H1 (cell line): ENCODE results near the gene TMEM63C. TPM values are rescaled to one million over a fixed set of nuclear protein-coding genes. Genes with fewer than 3 reads are reported as not detected.

ENCODE experiments used
- CTCF ChIA-PET: fragments of 300-600 bp; sonication (Branson Sonifier 250); formaldehyde crosslinking; loops from one replicate; lab custom pipeline; 2021; ENCODE audit not compliant: partially characterized antibody; lab: Charles Lee
- POLR2A ChIA-PET: fragments of 300-600 bp; sonication (Branson Sonifier 250); formaldehyde crosslinking; loops from one replicate; lab custom pipeline; 2021; ENCODE audit warnings: inconsistent platforms; ENCODE audit not compliant: partially characterized antibody; lab: Charles Lee
- DNase-seq, 2 experiments: peaks; one replicate each; pipeline versions ENCODE4 v3.0.0 to v3.0.0-alpha.2; 2010 to 2022; ENCODE audit warnings: low spot score in 2 of 2, low read depth in 1 of 2, mixed read lengths in 1 of 2
- FAIRE-seq: peaks from 2 replicates; lab custom pipeline; 2011; peaks lifted over from hg19 to GRCh38; lab: Jason Lieb, UNC
- H2AFZ ChIP-seq: 2 replicates; pipeline ENCODE4 v1.8.1; 2012; ENCODE audit warnings: low read length, inconsistent platforms
- H2AK5ac ChIP-seq: 2 replicates; pipeline ENCODE4 v1.6.1; 2013; ENCODE audit warnings: low read depth, low read length
- H2BK120ac ChIP-seq: replicated peaks from 2 replicates; pipeline ENCODE3; 2013; ENCODE audit warnings: low read depth, low read length, inconsistent platforms
- H2BK12ac ChIP-seq: 2 replicates; pipeline ENCODE4 v1.6.1; 2013; ENCODE audit warnings: low read depth, low read length
- H2BK15ac ChIP-seq: 2 replicates; pipeline ENCODE4 v1.6.1; 2013; ENCODE audit warnings: low read length
- H2BK20ac ChIP-seq: 2 replicates; pipeline ENCODE4 v1.6.1; 2013; ENCODE audit warnings: low read length
- H2BK5ac ChIP-seq: 2 replicates; pipeline ENCODE4 v1.6.1; 2013; ENCODE audit warnings: low read depth, low read length
- H3K14ac ChIP-seq: 2 replicates; pipeline ENCODE4 v1.6.1; 2013; ENCODE audit warnings: inconsistent platforms; ENCODE audit not compliant: insufficient read length
- H3K18ac ChIP-seq: 2 replicates; pipeline ENCODE4 v1.6.1; 2013; ENCODE audit warnings: low read length; ENCODE audit errors: extremely low read depth
- H3K23ac ChIP-seq: 2 replicates; pipeline ENCODE4 v1.6.1; 2013; ENCODE audit warnings: inconsistent platforms; ENCODE audit not compliant: insufficient read length
- H3K23me2 ChIP-seq: 2 replicates; pipeline ENCODE4 v1.6.1; 2013; ENCODE audit warnings: low read depth, low read length
- H3K27ac ChIP-seq: 2 replicates; pipeline ENCODE4 v1.6.1; 2011; ENCODE audit warnings: low read depth, low read length, inconsistent platforms
- H3K27me3 ChIP-seq, 4 experiments: replicated peaks in 1 of 4; 1 replicate in 1 of 4; 2 replicates in 3 of 4; pipeline versions ENCODE4 v1.6.1 to v1.8.1; 2011 to 2013; ENCODE audit warnings: low read length in 3 of 4, mild to moderate bottlenecking in 3 of 4, inconsistent platforms in 2 of 4, mixed read lengths in 2 of 4, moderate library complexity in 1 of 4; ENCODE audit not compliant: control insufficient read depth in 3 of 4, insufficient read depth in 3 of 4; ENCODE audit errors: extremely low read depth in 1 of 4
- H3K36me3 ChIP-seq, 4 experiments: 2 replicates each; pipeline versions ENCODE4 v1.6.1 to v1.8.1; 2011 to 2013; ENCODE audit warnings: mild to moderate bottlenecking in 4 of 4, low read length in 3 of 4, moderate library complexity in 2 of 4, control low read depth in 1 of 4, inconsistent platforms in 1 of 4; ENCODE audit not compliant: insufficient read depth in 4 of 4, control insufficient read depth in 2 of 4
- H3K4ac ChIP-seq: replicated peaks from 2 replicates; pipeline ENCODE3; 2013; ENCODE audit warnings: low read length, low read depth, mixed read lengths, inconsistent platforms; ENCODE audit not compliant: insufficient read length
- H3K4me1 ChIP-seq, 4 experiments: replicated peaks in 1 of 4; 1 replicate in 1 of 4; 2 replicates in 3 of 4; pipeline versions ENCODE4 v1.6.1 to v1.8.1; 2011 to 2013; ENCODE audit warnings: low read length in 3 of 4, inconsistent platforms in 2 of 4, mixed read lengths in 1 of 4; ENCODE audit not compliant: insufficient read depth in 4 of 4, control insufficient read depth in 3 of 4
- H3K4me2 ChIP-seq, 2 experiments: 2 replicates each; pipeline versions ENCODE4 v1.6.1 to v1.8.1; 2011 to 2013; ENCODE audit warnings: low read depth in 2 of 2, low read length in 2 of 2, control low read depth in 1 of 2, inconsistent platforms in 1 of 2, mild to moderate bottlenecking in 1 of 2; ENCODE audit not compliant: insufficient read depth in 1 of 2
- H3K4me3 ChIP-seq, 4 experiments: fragments of 200-600, 300-600 bp in 1 of 4; sonication (generic), shearing (Covaris generic), sonication (Bioruptor Twin) in 1 of 4; 2 replicates each; pipeline versions ENCODE4 v1.5.1 to v1.8.1; 2011 to 2016; ENCODE audit warnings: low read length in 4 of 4, low read depth in 3 of 4, control low read depth in 2 of 4, inconsistent platforms in 2 of 4, mild to moderate bottlenecking in 2 of 4, mixed read lengths in 1 of 4, moderate library complexity in 1 of 4; ENCODE audit not compliant: insufficient read depth in 2 of 4; ENCODE audit errors: extremely low read depth in 1 of 4
- H3K56ac ChIP-seq: replicated peaks from 2 replicates; pipeline ENCODE3; 2013; ENCODE audit warnings: low read depth, mild to moderate bottlenecking, mixed read lengths, low read length, inconsistent platforms; ENCODE audit not compliant: insufficient read length
- H3K79me1 ChIP-seq: 2 replicates; pipeline ENCODE4 v1.6.1; 2013; ENCODE audit warnings: low read depth, low read length, control low read depth
- H3K79me2 ChIP-seq, 2 experiments: 2 replicates each; pipeline versions ENCODE4 v1.6.1 to v1.8.1; 2012 to 2013; ENCODE audit warnings: low read length in 2 of 2, mild to moderate bottlenecking in 2 of 2, inconsistent platforms in 1 of 2; ENCODE audit not compliant: insufficient read depth in 2 of 2, control insufficient read depth in 1 of 2
- H3K9ac ChIP-seq, 4 experiments: replicated peaks in 1 of 4; 1 replicate in 1 of 4; 2 replicates in 3 of 4; pipeline versions ENCODE4 v1.6.1 to v1.8.1; 2011 to 2013; ENCODE audit warnings: low read depth in 3 of 4, low read length in 3 of 4, control low read depth in 2 of 4, mild to moderate bottlenecking in 2 of 4, moderate library complexity in 2 of 4, inconsistent platforms in 1 of 4; ENCODE audit errors: extremely low read depth in 1 of 4
- H3K9me3 ChIP-seq, 2 experiments: 2 replicates each; pipeline versions ENCODE4 v1.6.1 to v1.8.1; 2012 to 2013; ENCODE audit warnings: mild to moderate bottlenecking in 2 of 2, moderate library complexity in 2 of 2, control low read depth in 1 of 2, inconsistent platforms in 1 of 2, low read depth in 1 of 2, low read length in 1 of 2, mixed read lengths in 1 of 2; ENCODE audit not compliant: insufficient read depth in 2 of 2
- H4K20me1 ChIP-seq, 2 experiments: replicated peaks in 1 of 2; 2 replicates each; pipeline versions ENCODE3 to v1.8.1; 2011 to 2013; ENCODE audit warnings: inconsistent platforms in 2 of 2, low read length in 2 of 2, mild to moderate bottlenecking in 1 of 2; ENCODE audit not compliant: insufficient read depth in 2 of 2, control insufficient read depth in 1 of 2
- H4K5ac ChIP-seq: 2 replicates; pipeline ENCODE4 v1.6.1; 2013; ENCODE audit warnings: low read length, low read depth, mixed read lengths, inconsistent platforms; ENCODE audit not compliant: insufficient read length
- H4K8ac ChIP-seq: 2 replicates; pipeline ENCODE4 v1.8.0; 2013; ENCODE audit warnings: mild to moderate bottlenecking, moderate library complexity, low read length, inconsistent platforms; ENCODE audit not compliant: insufficient read depth; ENCODE audit errors: extremely low read depth
- H4K91ac ChIP-seq: replicated peaks from 2 replicates; pipeline ENCODE3; 2013; ENCODE audit warnings: low read length, mixed read lengths, inconsistent platforms; ENCODE audit not compliant: insufficient read length
- BRCA1 ChIP-seq: IDR thresholded peaks from 2 replicates; pipeline ENCODE4 v1.6.1; 2012; ENCODE audit warnings: low read depth, low read length, improper control_type of control experiment
- CBX8 ChIP-seq: fragments of 300-800, 300-1000 bp; sonication (generic); IDR thresholded peaks from 2 replicates; pipeline ENCODE4 v1.7.1; 2016; ENCODE audit warnings: low read depth, low read length, borderline replicate concordance
- EZH2 ChIP-seq: fragments of 200-600 bp; sonication (generic); IDR thresholded peaks from 2 replicates; pipeline ENCODE4 v1.7.1; 2012; ENCODE audit warnings: low read depth, mild to moderate bottlenecking, moderate library complexity, low read length, inconsistent platforms; ENCODE audit not compliant: severe bottlenecking
- FOSL1 ChIP-seq: IDR thresholded peaks from 2 replicates; pipeline ENCODE4 v1.6.1; 2011; ENCODE audit warnings: mild to moderate bottlenecking, low read depth, low read length, moderate library complexity; ENCODE audit not compliant: insufficient read depth
- GABPA ChIP-seq: IDR thresholded peaks from 2 replicates; pipeline ENCODE4 v1.6.1; 2011; ENCODE audit warnings: mild to moderate bottlenecking, low read length, moderate library complexity, borderline replicate concordance; ENCODE audit not compliant: insufficient read depth
- JUN ChIP-seq: IDR thresholded peaks from 2 replicates; pipeline ENCODE4 v1.6.1; 2011; ENCODE audit warnings: low read depth, mild to moderate bottlenecking, improper control_type of control experiment, low read length
- MAFK ChIP-seq: IDR thresholded peaks from 2 replicates; pipeline ENCODE4 v1.6.1; 2012; ENCODE audit warnings: low read depth, mild to moderate bottlenecking, improper control_type of control experiment, low read length
- MAX ChIP-seq: IDR thresholded peaks from 2 replicates; pipeline ENCODE4 v1.6.1; 2012; ENCODE audit warnings: inconsistent platforms
- RFX5 ChIP-seq: IDR thresholded peaks from 2 replicates; pipeline ENCODE4 v1.6.1; 2011; ENCODE audit warnings: low read depth, low read length, improper control_type of control experiment, borderline replicate concordance
- SIN3A ChIP-seq, 2 experiments: IDR thresholded peaks in 1 of 2; conservative IDR thresholded peaks in 1 of 2; 2 replicates each; pipeline ENCODE4 v1.6.1; 2011 to 2012; ENCODE audit warnings: low read length in 2 of 2, improper control_type of control experiment in 1 of 2, low read depth in 1 of 2, mild to moderate bottlenecking in 1 of 2
- SIRT6 ChIP-seq: IDR thresholded peaks from one replicate; pipeline ENCODE4 v1.7.1; 2012; ENCODE audit warnings: low read length, inconsistent platforms
- SRF ChIP-seq: IDR thresholded peaks from 2 replicates; pipeline ENCODE4 v1.6.1; 2011; ENCODE audit warnings: mild to moderate bottlenecking, low read depth, low read length, moderate library complexity
- SUZ12 ChIP-seq: fragments of 200-600 bp; sonication (generic); IDR thresholded peaks from 2 replicates; pipeline ENCODE4 v1.6.1; 2012; ENCODE audit warnings: mild to moderate bottlenecking, inconsistent platforms, low read length, moderate library complexity, mixed read lengths
- TBP ChIP-seq: IDR thresholded peaks from 2 replicates; pipeline ENCODE4 v1.6.1; 2011; ENCODE audit warnings: low read depth, low read length, improper control_type of control experiment
- WGBS, 2 experiments: shearing (Covaris generic) in 1 of 2; methylation state at CpG; one replicate each; pipeline versions ENCODE4 v1.1.6 to v1.1.7; 2013 to 2015; ENCODE audit warnings: low lambda C conversion rate in 2 of 2, mixed read lengths in 2 of 2, inconsistent platforms in 1 of 2, low coverage in 1 of 2, missing lambda C conversion rate in 1 of 2; ENCODE audit not compliant: insufficient replicate concordance in 2 of 2, insufficient coverage in 1 of 2, insufficient read length in 1 of 2; ENCODE audit errors: extremely low coverage in 1 of 2, missing lambda C conversion rate in 1 of 2; 5-methylcytosine and 5-hydroxymethylcytosine counted together
- polyA plus RNA-seq, 7 experiments: library from polyadenylated mRNA; depleted of rRNA in 3 of 7; stranded (reverse) in 5 of 7; unstranded in 2 of 7; fragments of >200 nt in 5 of 7; fragments of 200-250 nt in 2 of 7; gene quantifications; 1 replicate in 5 of 7; 2 replicates in 1 of 7; 4 replicates in 1 of 7; pipeline versions ENCODE4 v1.2.1 to v1.2.3, GENCODE V29; 2011 to 2013; ENCODE audit warnings: missing spikeins in 2 of 7, mixed read lengths in 2 of 7
- total RNA-seq: library from RNA; stranded (reverse); fragmentation: NEBNext Ultra II Directional; extraction: Animal tissue kit (Norgen Biotek cat#: 25700); gene quantifications from 2 replicates; pipeline ENCODE4 v1.2.1, GENCODE V29; 2021

TMEM63C gene
- total and polyA plus RNA-seq, 2 of the 8 experiments (the other 6 are each of a cell fraction or from before 2014, with no cell fraction given), result 3.0 to 7.6 TPM

- no peak for FAIRE-seq
- TF ChIP-seq BRCA1 (no peak), RFX5 (no peak), SIN3A (conservative IDR thresholded peaks at IDR 0.05 in 1 of 2, IDR thresholded peaks at IDR 0.05 in 1 of 2; ENCODE audit: low read depth in 1 of 2, low read length in 2 of 2) (no peak), EZH2 (no peak), SUZ12 (no peak), MAX (no peak), CBX8 (no peak), GABPA (no peak), SRF (no peak), SIRT6 (no peak), FOSL1 (no peak), JUN (no peak), TBP (no peak), MAFK (no peak)
Observed at GRCh38 chr14:77296906-77297305, 115.3 kb downstream of the TMEM63C start.

More at GRCh38 chr14:77296906-77297305, 115.3 kb downstream of the TMEM63C start:
- Histone ChIP-seq H3K23me2 (no peaks in the 10 kb centered on the region), H3K4me2 (no peak overlapping the region), H2BK5ac (no peak overlapping the region), H3K9ac (no peak overlapping the region), H4K5ac (no peak overlapping the region), H4K8ac (no peak overlapping the region), H3K4ac (no peak overlapping the region), H4K20me1 (peaks cover 0 to 3% of the 10 kb centered on the region in 2 experiments), H3K18ac (no peak overlapping the region), H3K27ac (no peak overlapping the region), H3K56ac (no peak overlapping the region), H3K79me2 (no peaks in the 10 kb centered on the region), H3K79me1 (no peaks in the 10 kb centered on the region), H2BK15ac (no peak overlapping the region), H3K27me3 (no peaks in the 10 kb centered on the region), H2AK5ac (no peak overlapping the region), H3K36me3 (peaks cover 0 to 14% (median 3%) of the 10 kb centered on the region in 4 experiments; a peak in 5 of 8 replicates), H2BK12ac (no peak overlapping the region), H4K91ac (no peak overlapping the region), H3K9me3 (no peaks in the 10 kb centered on the region), H2BK120ac (no peak overlapping the region), H2AFZ (no peak overlapping the region), H3K4me1 (peaks cover 0 to 5% (median 0%) of the 10 kb centered on the region in 4 experiments; a peak in 1 of 7 replicates), H3K4me3 (no peak overlapping the region), H3K14ac (no peak overlapping the region), H3K23ac (no peak overlapping the region), H2BK20ac (no peak overlapping the region)
- POLR2A ChIA-PET, result no interaction called here
- 89% methylated on average over 8 of the region's 8 CpGs; no CpG with 5 or more reads in 1 of the 2 experiments for WGBS, 2 experiments
- DNase-seq, result no peak
- CTCF ChIA-PET, result interaction anchor here (0.8 to 22.3 kb wide), 7 partner anchors 13 to 192 kb away, joined by 3 to 353 read pairs (median 4); partner anchors contain the start of genes GSTZ1 and POMT2
